Activated T-helper 2 cell treated with anti-CD3 and anti-CD28 coated beads, Interferon-gamma antibody, Interleukin-2, Interleukin-4, amounts not matched to agents 10 μg/mL and 5 μg/mL and 100 μg/mL, durations not matched to agents 14 hours and 24 hours and 36 hours (primary cell): ENCODE data around the gene PDK2. TPM values are rescaled to one million over a fixed set of nuclear protein-coding genes. Genes with fewer than 3 reads are reported as not detected.

Experiments used
- DNase-seq: peaks from one replicate; pipeline ENCODE4 v3.0.0; 2021; ENCODE audit warnings: low spot score
- H3K27ac Mint-ChIP-seq: one replicate; pipeline ENCODE4 v1.8.0; 2021; ENCODE audit warnings: mixed read lengths
- H3K27me3 Mint-ChIP-seq: one replicate; pipeline ENCODE4 v1.8.0; 2021; ENCODE audit warnings: low read depth, mixed read lengths
- H3K36me3 Mint-ChIP-seq: one replicate; pipeline ENCODE4 v1.8.0; 2021; ENCODE audit warnings: low read depth, mixed read lengths
- H3K4me1 Mint-ChIP-seq: one replicate; pipeline ENCODE4 v1.8.0; 2021; ENCODE audit warnings: low read depth, mixed read lengths
- H3K4me3 Mint-ChIP-seq: one replicate; pipeline ENCODE4 v1.8.0; 2021; ENCODE audit warnings: low read depth, mild to moderate bottlenecking, moderate library complexity, mixed read lengths
- H3K9me3 Mint-ChIP-seq: one replicate; pipeline ENCODE4 v1.8.0; 2021; ENCODE audit warnings: mixed read lengths
- intact Hi-C: fragments of 100-400 bp; cut with micrococcal nuclease; formaldehyde crosslinking; loops from one replicate; pipeline ENCODE4 v1.15.1; 2023
- total RNA-seq: library from RNA; stranded (reverse); gene quantifications from 2 replicates; pipeline ENCODE4 v1.2.3, GENCODE V29; 2022

Gene PDK2
- total RNA-seq, 1 donor from 2014 or later = 11.0 TPM

- Mint-ChIP-seq H3K4me1 (peaks cover 36% of the 10 kb centered on the region), H3K27me3 (peaks cover 8% of the 10 kb centered on the region), H3K4me3 (no peak overlapping the region), H3K27ac (no peak overlapping the region), H3K36me3 (no peaks in the 10 kb centered on the region), H3K9me3 (no peaks in the 10 kb centered on the region)
- no peak for DNase-seq
- intact Hi-C loops = no loop called here
Observed at GRCh38 chr17:50052822-50053653, 42.1 kb upstream of the PDK2 start.

- Mint-ChIP-seq H3K9me3 (no peaks in the 10 kb centered on the region), H3K4me3 (no peak overlapping the region), H3K27me3 (peaks cover 10% of the 10 kb centered on the region), H3K27ac (no peak overlapping the region), H3K36me3 (no peaks in the 10 kb centered on the region), H3K4me1 (peaks cover 36% of the 10 kb centered on the region)
- intact Hi-C loops = no loop called here
- DNase-seq = no peak
Observed at GRCh38 chr17:50053654-50053960, 41.5 kb upstream of the PDK2 start.

- H3K4me1 Mint-ChIP-seq = peaks cover 33% of the 10 kb centered on the region
- no peaks in the 10 kb centered on the region for H3K9me3 Mint-ChIP-seq
- no peak overlapping the region for H3K27ac Mint-ChIP-seq
- peaks cover 12% of the 10 kb centered on the region for H3K27me3 Mint-ChIP-seq
- H3K4me3 Mint-ChIP-seq = peak overlapping the region; percentile 88
- H3K36me3 Mint-ChIP-seq = no peaks in the 10 kb centered on the region
- DNase-seq = no peak
- intact Hi-C loops = no loop called here
Observed at GRCh38 chr17:50055055-50055425, 40.1 kb upstream of the PDK2 start.

DNA sequence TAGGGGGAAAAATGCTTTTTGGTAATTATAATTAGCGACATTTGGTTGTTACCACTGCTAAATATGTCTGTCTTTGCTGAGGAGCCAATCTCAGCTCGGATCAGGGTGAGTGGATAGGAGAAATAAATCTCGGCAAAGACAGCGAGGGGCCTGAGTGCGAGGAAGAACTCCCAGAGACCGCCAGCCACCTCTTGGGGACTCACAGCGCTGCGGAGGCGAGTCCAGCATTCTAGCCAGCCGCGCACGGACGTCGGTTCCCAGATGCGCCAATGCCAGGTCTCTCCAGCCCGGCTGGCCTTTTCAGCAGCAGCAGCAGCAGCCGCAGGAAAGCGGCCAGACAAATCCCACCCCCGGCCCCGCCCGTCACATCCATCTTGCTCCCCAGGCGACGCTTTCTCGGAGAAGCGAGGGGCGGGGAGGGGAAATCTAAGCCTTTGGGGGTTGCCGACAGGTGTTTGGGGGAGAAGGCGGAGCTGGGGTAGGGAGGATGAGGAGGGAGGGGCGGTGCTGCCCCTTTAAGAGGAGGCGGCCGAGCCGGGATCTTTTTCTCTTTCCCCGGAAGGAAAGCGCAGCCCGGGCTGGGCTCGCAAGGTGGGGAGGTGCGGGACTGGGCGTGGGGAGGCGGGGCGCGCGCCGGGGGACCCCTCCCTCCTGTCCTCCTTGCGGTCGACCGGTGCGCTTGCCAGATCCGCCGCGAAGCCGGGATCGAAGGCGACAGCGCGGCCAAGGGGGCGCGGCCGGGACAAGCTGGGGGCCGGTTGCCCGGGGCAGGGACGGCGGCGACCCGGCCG is 39.5 kb upstream of the PDK2 start, which contains the start of gene ITGA3:
Gene ITGA3 (plus strand): TSS at position 685 of the 791 bp plus-strand sequence. CDS start 330 bp downstream, outside the sequence.
- Mint-ChIP-seq H3K27ac (peak within 1 kb of the TSS; percentile 30), H3K36me3 (no peaks in the 10 kb centered on the region), H3K9me3 (no peaks in the 10 kb centered on the region), H3K27me3 (peaks cover 12% of the 10 kb centered on the region), H3K4me3 (peak within 1 kb of the TSS; percentile 88), H3K4me1 (peaks cover 33% of the 10 kb centered on the region)
- peak; percentile 56 for DNase-seq
- intact Hi-C loops = loop anchor here (1.0 kb wide), 2 partner anchors 28 to 32 kb away; no protein-coding TSS in a partner anchor

GRCh38 chr17:50056217-50056960 is 38.8 kb upstream of the PDK2 start:
- intact Hi-C loops = loop anchor here (1.0 kb wide), 2 partner anchors 29 to 31 kb away; no protein-coding TSS in a partner anchor
- H3K4me3 Mint-ChIP-seq = peak overlapping the region; percentile 88
- no peaks in the 10 kb centered on the region for H3K9me3 Mint-ChIP-seq
- no peak overlapping the region for H3K27ac Mint-ChIP-seq
- H3K27me3 Mint-ChIP-seq = peaks cover 12% of the 10 kb centered on the region
- no peaks in the 10 kb centered on the region for H3K36me3 Mint-ChIP-seq
- H3K4me1 Mint-ChIP-seq = peaks cover 25% of the 10 kb centered on the region
- peak; percentile 50 for DNase-seq

GRCh38 chr17:50056961-50057330 is 38.2 kb upstream of the PDK2 start:
- Mint-ChIP-seq H3K27me3 (peaks cover 12% of the 10 kb centered on the region), H3K4me3 (peak overlapping the region; percentile 84), H3K4me1 (peaks cover 20% of the 10 kb centered on the region), H3K27ac (no peak overlapping the region), H3K9me3 (no peaks in the 10 kb centered on the region), H3K36me3 (no peaks in the 10 kb centered on the region)
- no peak for DNase-seq
- intact Hi-C loops = loop anchor here (1.0 kb wide), 2 partner anchors 30 kb away; no protein-coding TSS in a partner anchor

DNA sequence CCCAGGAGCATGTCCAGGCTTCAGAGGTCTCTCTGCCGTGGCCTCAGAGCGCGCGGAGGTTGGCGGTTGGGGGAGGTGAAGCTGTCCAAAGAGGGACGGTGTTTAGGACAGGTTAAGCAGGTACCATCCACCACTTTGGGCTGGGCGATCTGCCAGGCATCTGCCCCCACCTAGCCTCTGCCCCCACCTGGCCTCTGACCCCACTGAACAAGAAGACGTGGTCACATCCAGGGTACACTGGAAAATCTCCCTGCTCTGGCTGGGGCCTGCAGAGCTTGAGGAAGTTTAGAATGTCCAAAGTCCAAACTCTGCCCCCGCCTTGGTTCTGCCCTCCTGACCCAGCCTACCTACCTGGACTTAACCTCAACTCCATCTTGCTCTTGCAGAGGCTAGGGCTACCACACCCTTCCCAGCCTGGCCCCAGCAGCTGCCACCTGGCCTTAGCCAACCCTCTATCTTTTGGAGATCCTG is 37.6 kb upstream of the PDK2 start:
- no peak for DNase-seq
- peaks cover 17% of the 10 kb centered on the region for H3K4me1 Mint-ChIP-seq
- intact Hi-C loops = no loop called here
- no peaks in the 10 kb centered on the region for H3K9me3 Mint-ChIP-seq
- H3K36me3 Mint-ChIP-seq = no peaks in the 10 kb centered on the region
- H3K27ac Mint-ChIP-seq = no peak overlapping the region
- peaks cover 12% of the 10 kb centered on the region for H3K27me3 Mint-ChIP-seq
- peak overlapping the region; percentile 84 for H3K4me3 Mint-ChIP-seq

GRCh38 chr17:50058296-50058953 is 36.7 kb upstream of the PDK2 start:
- H3K36me3 Mint-ChIP-seq = no peaks in the 10 kb centered on the region
- H3K4me3 Mint-ChIP-seq = peak overlapping the region; percentile 17
- no peak for DNase-seq
- no peaks in the 10 kb centered on the region for H3K9me3 Mint-ChIP-seq
- H3K27me3 Mint-ChIP-seq = peaks cover 12% of the 10 kb centered on the region
- no peak overlapping the region for H3K27ac Mint-ChIP-seq
- peaks cover 17% of the 10 kb centered on the region for H3K4me1 Mint-ChIP-seq
- intact Hi-C loops = no loop called here

DNA sequence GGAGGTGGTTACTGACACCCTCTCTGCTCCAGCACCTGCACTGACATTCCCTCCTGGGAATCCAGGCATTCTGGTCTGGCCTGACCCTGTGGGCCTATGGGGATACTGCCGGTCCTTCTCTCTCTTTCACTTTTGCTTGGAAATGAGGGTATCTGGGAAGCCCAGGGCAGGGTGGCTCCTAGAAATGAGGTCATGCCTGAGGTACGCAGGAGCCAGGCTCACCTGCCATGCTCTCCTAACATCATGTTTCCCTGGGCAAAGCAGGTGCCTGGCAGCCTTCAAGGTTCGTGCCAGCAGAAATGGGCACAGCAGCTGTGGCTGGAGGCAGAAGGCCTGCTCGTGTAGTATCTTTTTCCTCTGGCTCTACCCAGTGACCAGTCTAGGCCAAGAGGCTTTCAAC is 35.9 kb upstream of the PDK2 start:
- no peak for DNase-seq
- H3K4me3 Mint-ChIP-seq = no peak overlapping the region
- intact Hi-C loops = no loop called here
- H3K4me1 Mint-ChIP-seq = peaks cover 17% of the 10 kb centered on the region
- no peaks in the 10 kb centered on the region for H3K36me3 Mint-ChIP-seq
- H3K9me3 Mint-ChIP-seq = no peaks in the 10 kb centered on the region
- no peak overlapping the region for H3K27ac Mint-ChIP-seq
- H3K27me3 Mint-ChIP-seq = peaks cover 12% of the 10 kb centered on the region

- peaks cover 17% of the 10 kb centered on the region for H3K4me1 Mint-ChIP-seq
- H3K9me3 Mint-ChIP-seq = no peaks in the 10 kb centered on the region
- intact Hi-C loops = no loop called here
- H3K27me3 Mint-ChIP-seq = peaks cover 12% of the 10 kb centered on the region
- DNase-seq = no peak
- H3K27ac Mint-ChIP-seq = no peak overlapping the region
- H3K4me3 Mint-ChIP-seq = no peak overlapping the region
- no peaks in the 10 kb centered on the region for H3K36me3 Mint-ChIP-seq
Observed at GRCh38 chr17:50059759-50060273, 35.3 kb upstream of the PDK2 start.

GRCh38 chr17:50060951-50061712 is 34.0 kb upstream of the PDK2 start:
- H3K4me1 Mint-ChIP-seq = peaks cover 12% of the 10 kb centered on the region
- H3K27ac Mint-ChIP-seq = no peak overlapping the region
- intact Hi-C loops = no loop called here
- no peak for DNase-seq
- no peak overlapping the region for H3K4me3 Mint-ChIP-seq
- H3K27me3 Mint-ChIP-seq = peaks cover 8% of the 10 kb centered on the region
- no peaks in the 10 kb centered on the region for H3K9me3 Mint-ChIP-seq
- no peaks in the 10 kb centered on the region for H3K36me3 Mint-ChIP-seq
